Kidney epithelial cell (primary cell): ENCODE data around the gene AIDA. TPM values are rescaled to one million over a fixed set of nuclear protein-coding genes. Genes with fewer than 3 reads are reported as not detected.
"Not testable (repeated sequence)": the region's sequence is repeated elsewhere in the genome, so short reads cannot be mapped to it uniquely, and the experiment has no call there.

Source experiments
- DNase-seq: peaks from one replicate; pipeline ENCODE4 v3.0.0-alpha.2; 2010; ENCODE audit warnings: low read depth
- H3K27me3 ChIP-seq: 2 replicates; pipeline ENCODE4 v1.6.0; 2011; ENCODE audit warnings: low read length; ENCODE audit not compliant: control insufficient read depth, insufficient read depth
- H3K36me3 ChIP-seq: 2 replicates; pipeline ENCODE4 v1.5.1; 2011; ENCODE audit warnings: low read length; ENCODE audit not compliant: control insufficient read depth, insufficient read depth
- H3K4me3 ChIP-seq: 2 replicates; pipeline ENCODE4 v1.5.1; 2011; ENCODE audit warnings: low read depth, mild to moderate bottlenecking, control low read depth, low read length
- CTCF ChIP-seq: IDR thresholded peaks from 2 replicates; pipeline ENCODE4 v1.5.1; 2011; ENCODE audit warnings: mild to moderate bottlenecking, moderate library complexity, low read length, control low read depth, inconsistent platforms; ENCODE audit not compliant: insufficient read depth, poor library complexity, severe bottlenecking
- total RNA-seq: library from RNA; depleted of rRNA; stranded (reverse); fragments of >200 nt; gene quantifications from 2 replicates; pipeline ENCODE4 v1.2.3, GENCODE V29; 2015

The AIDA gene
- total RNA-seq, 1 donor from 2014 or later: 50.7 TPM

- DNase-seq: no peak
- TF ChIP-seq CTCF: no peak
- Histone ChIP-seq H3K4me3 (no peak overlapping the region), H3K27me3 (no peaks in the 10 kb centered on the region), H3K36me3 (no peaks in the 10 kb centered on the region)
Observed at GRCh38 chr1:222751255-222751654, 39.0 kb upstream of the AIDA start.

GRCh38 chr1:222750651-222751050 lies 38.4 kb upstream of the AIDA start:
- DNase-seq: no peak
- Histone ChIP-seq H3K36me3 (no peaks in the 10 kb centered on the region), H3K4me3 (no peak overlapping the region), H3K27me3 (no peaks in the 10 kb centered on the region)
- no peak for TF ChIP-seq CTCF

GRCh38 chr1:222749927-222750326 lies 37.6 kb upstream of the AIDA start:
- no peak for DNase-seq
- no peak for TF ChIP-seq CTCF
- Histone ChIP-seq H3K27me3 (no peaks in the 10 kb centered on the region), H3K4me3 (no peak overlapping the region), H3K36me3 (no peaks in the 10 kb centered on the region)

GRCh38 chr1:222741630-222742457 lies 29.6 kb upstream of the AIDA start:
- not testable (repeated sequence) for H3K27me3 ChIP-seq, H3K4me3 ChIP-seq, H3K36me3 ChIP-seq, DNase-seq

- DNase-seq: no peak
- Histone ChIP-seq H3K4me3 (no peak overlapping the region), H3K27me3 (no peaks in the 10 kb centered on the region), H3K36me3 (no peaks in the 10 kb centered on the region)
- TF ChIP-seq CTCF: no peak
Observed at GRCh38 chr1:222739929-222740328, 27.6 kb upstream of the AIDA start.

GRCh38 chr1:222739465-222739864 lies 27.2 kb upstream of the AIDA start:
- H3K4me3 ChIP-seq: no peak overlapping the region
- no peaks in the 10 kb centered on the region for H3K27me3 ChIP-seq
- DNase-seq: no peak
- no peaks in the 10 kb centered on the region for H3K36me3 ChIP-seq
- TF ChIP-seq CTCF: no peak
